IMR-90 (cell line): ENCODE results near the gene FBXO22. TPM values are rescaled to one million over a fixed set of nuclear protein-coding genes. Genes with fewer than 3 reads are reported as not detected.
"Not testable (repeated sequence)": the region's sequence is repeated elsewhere in the genome, so short reads cannot be mapped to it uniquely, and the experiment has no call there.

Experiments
- ATAC-seq: fragments of 200-7000 bp; cut with Tn5 transposase; 2 replicates; pipeline ENCODE4 v1.9.1; 2020; ENCODE audit warnings: low read depth, mild to moderate bottlenecking, moderate library complexity
- BruUV-seq: library from RNA; stranded (reverse); fragments of 400-500 nt; replicated peaks from 2 replicates; lab custom pipeline; 2021; lab: Mats Ljungman, UMichigan
- CTCF ChIA-PET: fragments of 300-600 bp; formaldehyde crosslinking; extraction: SDS; loops from one replicate; lab custom pipeline; 2021; ENCODE audit warnings: antibody characterized with exemption; lab: Yijun Ruan, JAX
- POLR2A ChIA-PET: fragments of 300-600 bp; sonication (Branson Sonifier 250); formaldehyde crosslinking; loops from one replicate; lab custom pipeline; 2022; ENCODE audit warnings: antibody characterized with exemption; ENCODE audit not compliant: unreplicated experiment; lab: Charles Lee
- DNase-seq: peaks from one replicate; pipeline ENCODE4 v3.0.0; 2013
- H2AFZ ChIP-seq: replicated peaks from 2 replicates; pipeline ENCODE3; 2013; ENCODE audit warnings: low read length, mild to moderate bottlenecking; ENCODE audit not compliant: poor library complexity
- H2AK5ac ChIP-seq: 2 replicates; pipeline ENCODE4 v1.6.1; 2013; ENCODE audit warnings: low read depth, low read length, inconsistent platforms
- H2AK9ac ChIP-seq: replicated peaks from 2 replicates; pipeline ENCODE3; 2013; ENCODE audit warnings: mild to moderate bottlenecking, low read depth, low read length, moderate library complexity; ENCODE audit not compliant: poor library complexity
- H2BK120ac ChIP-seq: 2 replicates; pipeline ENCODE4 v1.6.1; 2013; ENCODE audit warnings: low read depth, low read length, inconsistent platforms
- H2BK15ac ChIP-seq: 3 replicates; pipeline ENCODE4 v1.6.1; 2013; ENCODE audit warnings: low read depth, low read length, inconsistent platforms
- H2BK20ac ChIP-seq: 2 replicates; pipeline ENCODE4 v1.6.1; 2013; ENCODE audit warnings: low read depth, mild to moderate bottlenecking, inconsistent platforms, low read length, moderate library complexity
- H2BK5ac ChIP-seq: 2 replicates; pipeline ENCODE4 v1.6.1; 2013; ENCODE audit warnings: mild to moderate bottlenecking, low read depth, low read length, inconsistent platforms; ENCODE audit not compliant: poor library complexity, severe bottlenecking
- H3K14ac ChIP-seq: replicated peaks from 2 replicates; pipeline ENCODE4 v1.6.1; 2013; ENCODE audit warnings: low read depth, low read length, inconsistent platforms
- H3K18ac ChIP-seq: 2 replicates; pipeline ENCODE4 v1.6.1; 2013; ENCODE audit warnings: low read depth, low read length, control low read depth
- H3K23ac ChIP-seq: 2 replicates; pipeline ENCODE4 v1.6.1; 2013; ENCODE audit warnings: low read depth, low read length, inconsistent platforms
- H3K27ac ChIP-seq: 2 replicates; pipeline ENCODE4 v1.5.1; 2013; ENCODE audit warnings: mild to moderate bottlenecking, control low read depth, low read length; ENCODE audit not compliant: insufficient read depth
- H3K27me3 ChIP-seq: 2 replicates; pipeline ENCODE4 v1.6.1; 2013; ENCODE audit warnings: low read length; ENCODE audit not compliant: control insufficient read depth, insufficient read depth
- H3K36me3 ChIP-seq: 2 replicates; pipeline ENCODE4 v1.6.1; 2013; ENCODE audit warnings: low read length, mixed read lengths; ENCODE audit not compliant: control insufficient read depth, insufficient read depth
- H3K4ac ChIP-seq: 2 replicates; pipeline ENCODE4 v1.6.1; 2013; ENCODE audit warnings: low read depth, low read length, inconsistent platforms
- H3K4me1 ChIP-seq: 2 replicates; pipeline ENCODE4 v1.6.1; 2013; ENCODE audit warnings: low read length, mixed read lengths; ENCODE audit not compliant: control insufficient read depth, insufficient read depth
- H3K4me2 ChIP-seq: 2 replicates; pipeline ENCODE4 v1.6.1; 2013; ENCODE audit warnings: low read depth, mild to moderate bottlenecking, control low read depth, low read length, moderate library complexity
- H3K4me3 ChIP-seq: 2 replicates; pipeline ENCODE4 v1.5.1; 2013; ENCODE audit warnings: low read depth, mild to moderate bottlenecking, control low read depth, low read length, moderate library complexity; ENCODE audit not compliant: insufficient read depth
- H3K56ac ChIP-seq: 2 replicates; pipeline ENCODE4 v1.6.1; 2013; ENCODE audit warnings: low read length, inconsistent platforms; ENCODE audit not compliant: insufficient read depth; ENCODE audit errors: extremely low read depth
- H3K79me1 ChIP-seq, 2 experiments: 2 replicates each; pipeline ENCODE4 v1.6.1; 2013; ENCODE audit warnings: low read length in 2 of 2, inconsistent platforms in 1 of 2, low read depth in 1 of 2
- H3K9ac ChIP-seq: 2 replicates; pipeline ENCODE4 v1.6.1; 2013; ENCODE audit warnings: low read depth, low read length, control low read depth
- H3K9me1 ChIP-seq: 2 replicates; pipeline ENCODE4 v1.6.1; 2013; ENCODE audit warnings: low read length, inconsistent platforms; ENCODE audit not compliant: insufficient read depth
- H3K9me3 ChIP-seq: 2 replicates; pipeline ENCODE4 v1.6.1; 2013; ENCODE audit warnings: low read length; ENCODE audit not compliant: control insufficient read depth, insufficient read depth
- H4K20me1 ChIP-seq: 2 replicates; pipeline ENCODE4 v1.6.1; 2013; ENCODE audit warnings: low read length, inconsistent platforms; ENCODE audit not compliant: insufficient read depth
- H4K5ac ChIP-seq: 2 replicates; pipeline ENCODE4 v1.6.1; 2013; ENCODE audit warnings: mild to moderate bottlenecking, low read depth, low read length, control low read depth
- H4K8ac ChIP-seq, 2 experiments: 2 replicates each; pipeline ENCODE4 v1.6.1; 2013; ENCODE audit warnings: low read depth in 2 of 2, low read length in 2 of 2, control low read depth in 1 of 2, inconsistent platforms in 1 of 2
- H4K91ac ChIP-seq: 2 replicates; pipeline ENCODE4 v1.6.1; 2013; ENCODE audit warnings: low read depth, low read length, inconsistent platforms; ENCODE audit not compliant: insufficient read depth
- CEBPB ChIP-seq: IDR thresholded peaks from 2 replicates; pipeline ENCODE4 v1.6.1; 2012; ENCODE audit warnings: low read depth, low read length, improper control_type of control experiment
- SMC3 ChIP-seq: fragments of 150-350 bp; IDR thresholded peaks from 2 replicates; pipeline ENCODE4 v1.6.1; 2016; ENCODE audit warnings: low read depth, mild to moderate bottlenecking, antibody characterized with exemption, low read length, moderate library complexity
- WGBS, 2 experiments: methylation state at CpG; one replicate each; pipeline versions ENCODE4 v1.1.5 to v1.1.7; 2013; ENCODE audit warnings: missing lambda C conversion rate in 2 of 2; ENCODE audit not compliant: insufficient read length in 1 of 2; ENCODE audit errors: extremely low coverage in 2 of 2; 5-methylcytosine and 5-hydroxymethylcytosine counted together
- dilution Hi-C: fragments of 300-500 bp; cut with HindIII; formaldehyde crosslinking; loops from one replicate; pipeline ENCODE4 v1.14.3; 2018; ENCODE audit warnings: low sequenced_read_pairs; ENCODE audit not compliant: unreplicated experiment
- in situ Hi-C: fragments of 300-500 bp; cut with MboI; formaldehyde crosslinking; loops from 3 replicates; pipeline ENCODE4 v1.14.3; 2019; ENCODE audit warnings: low sequenced_read_pairs, inconsistent platforms, mixed read lengths
- intact Hi-C: fragments of 100-400 bp; cut with micrococcal nuclease; formaldehyde crosslinking; loops from 2 replicates; pipeline ENCODE4 v1.10.0; 2022
- polyA plus RNA-seq, 3 experiments: library from polyadenylated mRNA; depleted of rRNA; stranded (reverse); fragments of >200 nt; gene quantifications; 2 replicates each; pipeline ENCODE4 v1.2.3, GENCODE V29; 2012; ENCODE audit warnings: low replicate concordance in 1 of 3
- total RNA-seq: library from RNA; depleted of rRNA; stranded (reverse); fragments of >200 nt; gene quantifications from 2 replicates; pipeline ENCODE4 v1.2.3, GENCODE V29; 2012
- TF ChIP-seq, protein P1 (sequence below): fragments of 150-350 bp; IDR thresholded peaks from 2 replicates; pipeline ENCODE4 v1.6.1; 2016; ENCODE audit warnings: low read depth, mild to moderate bottlenecking, low read length, moderate library complexity, borderline replicate concordance

FBXO22 gene
- total and polyA plus RNA-seq, 2 of the 4 experiments (the other 2 are of a cell fraction), result 22.4 to 45.2 TPM

DNA sequence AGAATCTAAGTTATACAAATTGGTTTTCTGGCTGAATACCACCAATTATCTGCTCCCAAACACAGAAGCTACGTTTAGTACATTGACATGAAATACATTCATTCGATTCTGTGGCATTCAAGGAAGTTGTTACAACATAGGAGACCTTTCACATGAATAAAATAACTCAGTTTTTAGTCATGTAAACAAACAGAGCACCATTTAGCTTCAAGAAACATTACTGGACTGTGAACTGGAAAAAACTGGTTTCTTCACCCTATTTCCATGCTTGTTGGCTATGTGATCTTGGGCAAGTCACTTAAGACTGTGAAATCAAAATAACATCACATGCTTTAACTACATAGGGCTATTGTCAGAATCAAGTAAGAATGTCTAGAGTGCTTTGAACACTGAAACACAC lies 62.4 kb downstream of the FBXO22 start:
- Histone ChIP-seq H3K4me3 (no peak overlapping the region), H3K79me1 (no peaks in the 10 kb centered on the region), H3K9ac (no peak overlapping the region), H3K18ac (no peak overlapping the region), H2AK9ac (no peak overlapping the region), H2BK15ac (no peak overlapping the region), H3K27me3 (peaks cover 2% of the 10 kb centered on the region; the same call in 1 of the 2 replicates), H2BK5ac (peak overlapping the region; percentile 32), H3K9me3 (no peaks in the 10 kb centered on the region), H3K36me3 (no peaks in the 10 kb centered on the region), H3K14ac (no peak overlapping the region), H3K23ac (no peak overlapping the region), H4K20me1 (no peaks in the 10 kb centered on the region; the same call in 1 of the 2 replicates), H3K9me1 (no peaks in the 10 kb centered on the region), H2AK5ac (no peak overlapping the region), H2AFZ (no peak overlapping the region), H2BK120ac (no peak overlapping the region), H3K4ac (no peak overlapping the region), H4K91ac (no peak overlapping the region), H3K27ac (no peak overlapping the region), H3K4me2 (peak overlapping the region; percentile 60; the same call in 1 of the 2 replicates), H4K8ac (no peak overlapping the region), H4K5ac (no peak overlapping the region), H2BK20ac (peak overlapping the region; percentile 17; the same call in 1 of the 2 replicates), H3K56ac (no peak overlapping the region), H3K4me1 (peaks cover 2% of the 10 kb centered on the region; the same call in 1 of the 2 replicates)
- DNase-seq, result peak; percentile 84
- POLR2A ChIA-PET, result no interaction called here
- dilution Hi-C loops, result no loop called here
- CTCF ChIA-PET, result interaction anchor here (1.4 kb wide), 1 partner anchor 38 kb away, joined by 3 read pairs; no protein-coding TSS in a partner anchor
- TF ChIP-seq, protein P1, sequence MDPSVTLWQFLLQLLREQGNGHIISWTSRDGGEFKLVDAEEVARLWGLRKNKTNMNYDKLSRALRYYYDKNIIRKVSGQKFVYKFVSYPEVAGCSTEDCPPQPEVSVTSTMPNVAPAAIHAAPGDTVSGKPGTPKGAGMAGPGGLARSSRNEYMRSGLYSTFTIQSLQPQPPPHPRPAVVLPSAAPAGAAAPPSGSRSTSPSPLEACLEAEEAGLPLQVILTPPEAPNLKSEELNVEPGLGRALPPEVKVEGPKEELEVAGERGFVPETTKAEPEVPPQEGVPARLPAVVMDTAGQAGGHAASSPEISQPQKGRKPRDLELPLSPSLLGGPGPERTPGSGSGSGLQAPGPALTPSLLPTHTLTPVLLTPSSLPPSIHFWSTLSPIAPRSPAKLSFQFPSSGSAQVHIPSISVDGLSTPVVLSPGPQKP, result no peak
- TF ChIP-seq CEBPB (peak; percentile 78), SMC3 (no peak)
- intact Hi-C loops, result no loop called here
- WGBS, 2 experiments, result no CpG with 5 or more reads among the region's 2 CpGs
- peak; percentile 88 for ATAC-seq
- no TSS peak for BruUV-seq
- in situ Hi-C loops, result no loop called here

DNA sequence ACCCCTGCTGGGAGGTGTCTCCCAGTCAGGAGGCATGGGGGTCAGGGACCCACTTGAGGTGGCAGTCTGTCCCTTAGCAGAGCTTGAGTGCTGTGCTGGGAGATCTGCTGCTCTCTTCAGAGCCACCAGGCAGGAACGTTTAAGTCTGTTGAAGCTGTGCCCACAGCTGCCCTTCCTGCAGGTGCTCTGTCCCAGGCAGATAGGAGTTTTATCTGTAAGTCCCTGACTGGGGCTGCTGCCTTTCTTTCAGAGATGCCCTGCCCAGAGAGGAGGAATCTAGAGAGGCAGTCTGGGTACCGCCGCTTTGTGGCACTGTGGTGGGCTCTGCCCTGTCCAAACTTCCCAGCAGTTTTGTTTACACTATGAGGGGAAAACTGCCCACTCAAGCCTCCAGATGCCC lies 73.1 kb downstream of the FBXO22 start:
- H2AK5ac ChIP-seq, H3K9me3 ChIP-seq, H3K36me3 ChIP-seq, BruUV-seq, H2AFZ ChIP-seq, H3K14ac ChIP-seq, H3K23ac ChIP-seq, POLR2A ChIA-PET, DNase-seq, H4K5ac ChIP-seq, H3K27ac ChIP-seq, ATAC-seq, dilution Hi-C loops, H3K79me1 ChIP-seq, H2BK120ac ChIP-seq, H3K56ac ChIP-seq, intact Hi-C loops, in situ Hi-C loops, H2BK15ac ChIP-seq, H2AK9ac ChIP-seq, H3K9ac ChIP-seq, H3K4ac ChIP-seq, H4K8ac ChIP-seq, CTCF ChIA-PET, H2BK20ac ChIP-seq, H3K4me1 ChIP-seq, H4K91ac ChIP-seq, H3K4me3 ChIP-seq, H2BK5ac ChIP-seq, H3K27me3 ChIP-seq, H3K18ac ChIP-seq, H3K4me2 ChIP-seq, H4K20me1 ChIP-seq, H3K9me1 ChIP-seq: not testable (repeated sequence)
- no CpG with 5 or more reads among the region's 3 CpGs for WGBS, 2 experiments
